ENCODE results near the gene RUVBL2.
A peak's percentile ranks its signal among the peaks of the same experiment; 100 is the strongest.

The RUVBL2 gene

GRCh38 chr19:48997972-48998371 lies 4.3 kb downstream of the RUVBL2 start:
- DNase-seq (ENCODE audit: low read depth) = peak; percentile 59
- peak; percentile 56 for TF ChIP-seq CTCF (IDR thresholded peaks at IDR 0.05; ENCODE audit: insufficient read depth, low read depth, low read length, missing control alignments)
- no peak overlapping the region for H3K4me3 ChIP-seq (ENCODE audit: low read depth, low read length)

GRCh38 chr19:48999481-49000325 lies 6.0 kb downstream of the RUVBL2 start:
- TF ChIP-seq CTCF (IDR thresholded peaks at IDR 0.05; ENCODE audit: insufficient read depth, low read depth, low read length, missing control alignments) = peak; percentile 74
- DNase-seq (ENCODE audit: low read depth) = peak; percentile 81
- no peak overlapping the region for H3K4me3 ChIP-seq (ENCODE audit: low read depth, low read length)

- TF ChIP-seq CTCF (IDR thresholded peaks at IDR 0.05; ENCODE audit: insufficient read depth, low read depth, low read length, missing control alignments) = no peak
- no peak for DNase-seq (ENCODE audit: low read depth)
- H3K4me3 ChIP-seq (ENCODE audit: low read depth, low read length) = no peak overlapping the region
Observed at GRCh38 chr19:49004133-49004532, 10.4 kb downstream of the RUVBL2 start.

GRCh38 chr19:49004964-49005614 lies 11.4 kb downstream of the RUVBL2 start:
- no peak for TF ChIP-seq CTCF (IDR thresholded peaks at IDR 0.05; ENCODE audit: insufficient read depth, low read depth, low read length, missing control alignments)
- no peak for DNase-seq (ENCODE audit: low read depth)
- no peak overlapping the region for H3K4me3 ChIP-seq (ENCODE audit: low read depth, low read length)

GRCh38 chr19:49006905-49007304 lies 13.2 kb downstream of the RUVBL2 start:
- TF ChIP-seq CTCF (IDR thresholded peaks at IDR 0.05; ENCODE audit: insufficient read depth, low read depth, low read length, missing control alignments) = no peak
- DNase-seq (ENCODE audit: low read depth) = no peak
- no peak overlapping the region for H3K4me3 ChIP-seq (ENCODE audit: low read depth, low read length)

- TF ChIP-seq CTCF (IDR thresholded peaks at IDR 0.05; ENCODE audit: insufficient read depth, low read depth, low read length, missing control alignments) = no peak
- H3K4me3 ChIP-seq (ENCODE audit: low read depth, low read length) = no peak overlapping the region
- no peak for DNase-seq (ENCODE audit: low read depth)
Observed at GRCh38 chr19:49009828-49010227, 16.1 kb downstream of the RUVBL2 start.

All from GM12865 (cell line).